Thyroid gland (tissue), 4 donors: ENCODE data around the gene C10orf90. TPM values are rescaled to one million over a fixed set of nuclear protein-coding genes. Genes with fewer than 3 reads are reported as not detected.

Experiments
- DNase-seq, 2 donors: peaks; one replicate each; pipeline ENCODE4 v3.0.0-alpha.2; 2019
- H3K27ac ChIP-seq, 3 donors: fragments of 200-600 bp; sonication (generic); 1 replicate in 2 of 3; 2 replicates in 1 of 3; pipeline ENCODE4 v1.5.1; 2016 to 2019; ENCODE audit warnings: mild to moderate bottlenecking in 1 of 3, moderate library complexity in 1 of 3
- H3K27me3 ChIP-seq: fragments of 200-600 bp; sonication (generic); one replicate; pipeline ENCODE4 v1.5.1; 2019
- H3K36me3 ChIP-seq, 2 donors: fragments of 200-600 bp; sonication (generic); one replicate each; pipeline ENCODE4 v1.5.1; 2016 to 2019
- H3K4me1 ChIP-seq, 2 donors: fragments of 200-600 bp; sonication (generic); one replicate each; pipeline ENCODE4 v1.5.1; 2017 to 2019
- H3K4me3 ChIP-seq, 3 donors: fragments of 200-600 bp; sonication (generic); replicated peaks in 1 of 3; 1 replicate in 2 of 3; 2 replicates in 1 of 3; pipeline ENCODE4 v1.5.1; 2016; ENCODE audit warnings: mild to moderate bottlenecking in 1 of 3
- H3K9me3 ChIP-seq: fragments of 200-600 bp; sonication (generic); one replicate; pipeline ENCODE4 v1.5.1; 2017
- CTCF ChIP-seq, 6 experiments: fragments of 200-600 bp in 3 of 6; fragments of 450-650 bp in 3 of 6; sonication (generic) in 3 of 6; IDR thresholded peaks; one replicate each; pipeline ENCODE4 v1.5.1; 2016 to 2019; ENCODE audit warnings: antibody characterized with exemption in 6 of 6, mild to moderate bottlenecking in 2 of 6, inconsistent platforms in 1 of 6, moderate library complexity in 1 of 6
- POLR2A ChIP-seq, 2 donors: fragments of 450-650 bp; IDR thresholded peaks; one replicate each; pipeline ENCODE4 v1.6.1; 2017; ENCODE audit warnings: antibody characterized with exemption in 2 of 2, mild to moderate bottlenecking in 2 of 2, moderate library complexity in 1 of 2
- WGBS, 2 donors: methylation state at CpG; one replicate each; pipeline ENCODE4 v1.1.5; 2017; 5-methylcytosine and 5-hydroxymethylcytosine counted together
- intact Hi-C: fragments of 100-400 bp; cut with DNase I; formaldehyde crosslinking; loops from one replicate; pipeline ENCODE4 v1.15.1; 2023
- total RNA-seq, 4 donors: library from RNA; depleted of rRNA; stranded (reverse); fragments of >200 nt; gene quantifications; one replicate each; pipeline ENCODE4 v1.2.3, GENCODE V29; 2016

Gene C10orf90
- total RNA-seq, 4 donors from 2014 or later, result 0.45 to 5.1 (median 2.0) TPM

GRCh38 chr10:126375926-126376554, 294.5 kb downstream of the C10orf90 start:
- H3K4me1 ChIP-seq, result no peaks in the 10 kb centered on the region
- intact Hi-C loops, result no loop called here
- H3K4me3 ChIP-seq, result no peak overlapping the region
- WGBS, 2 donors, result 91 to 98% methylated on average over 1 of the region's 1 CpG
- DNase-seq, result no peak
- H3K36me3 ChIP-seq, result no peaks in the 10 kb centered on the region
- H3K27me3 ChIP-seq, result no peaks in the 10 kb centered on the region
- no peak for TF ChIP-seq POLR2A (IDR thresholded peaks at IDR 0.05)
- TF ChIP-seq CTCF (IDR thresholded peaks at IDR 0.05), result no peak
- H3K27ac ChIP-seq, result no peak overlapping the region
- no peaks in the 10 kb centered on the region for H3K9me3 ChIP-seq

GRCh38 chr10:126375299-126375698, 295.2 kb downstream of the C10orf90 start:
- TF ChIP-seq CTCF (IDR thresholded peaks at IDR 0.05) (no peak), POLR2A (IDR thresholded peaks at IDR 0.05) (no peak)
- no peaks in the 10 kb centered on the region for H3K9me3 ChIP-seq
- intact Hi-C loops, result no loop called here
- no peaks in the 10 kb centered on the region for H3K27me3 ChIP-seq
- no peaks in the 10 kb centered on the region for H3K36me3 ChIP-seq
- H3K27ac ChIP-seq, result no peak overlapping the region
- no peak for DNase-seq
- no peaks in the 10 kb centered on the region for H3K4me1 ChIP-seq
- H3K4me3 ChIP-seq, result no peak overlapping the region

Other genes starting within 250 kb of the C10orf90 start
- gene DOCK1, start 234.7 kb upstream of the C10orf90 start, total RNA-seq, result 100 to 1,000 TPM in 2 of 4 donors, 10 to 100 TPM in 2; 89.7 to 217 (median 112) TPM